NOMO-1 treated with DMSO at 0.1 percent for 48 hours (cell line): ENCODE measurements around the gene RPL36A.

Source experiments
- DNase-seq: peaks from one replicate; lab custom pipeline; 2025; ENCODE audit not compliant: unreplicated experiment; lab: John Stamatoyannopoulos, UW

The RPL36A gene

GRCh38 chrX:101390664-101391525, at the start of gene RPL36A:
Gene RPL36A (plus strand): TSS chrX:101391011. CDS start chrX:101391044, 33 bp downstream.
- DNase-seq = peak; percentile 93

GRCh38 chrX:101347859-101348451, 42.9 kb upstream of the RPL36A start:
- no peak for DNase-seq

- peak; percentile 59 for DNase-seq
Observed at GRCh38 chrX:101348452-101349192, 42.2 kb upstream of the RPL36A start, which contains the start of gene TIMM8A. Gene TIMM8A (minus strand): TSS chrX:101348742. CDS start chrX:101348664, 78 bp downstream.

- DNase-seq = no peak
Observed at GRCh38 chrX:101349193-101349562, 41.6 kb upstream of the RPL36A start.

GRCh38 chrX:101357166-101357795, 33.5 kb upstream of the RPL36A start:
- DNase-seq = no peak

GRCh38 chrX:101359966-101360365, 30.8 kb upstream of the RPL36A start:
- DNase-seq = no peak

- no peak for DNase-seq
Observed at GRCh38 chrX:101360390-101360789, 30.4 kb upstream of the RPL36A start.

GRCh38 chrX:101362116-101362515, 28.7 kb upstream of the RPL36A start:
- no peak for DNase-seq

- no peak for DNase-seq
Observed at GRCh38 chrX:101362757-101363156, 28.1 kb upstream of the RPL36A start.

- DNase-seq = no peak
Observed at GRCh38 chrX:101365301-101365795, 25.5 kb upstream of the RPL36A start.

GRCh38 chrX:101368800-101369199, 22.0 kb upstream of the RPL36A start:
- no peak for DNase-seq

- DNase-seq = no peak
Observed at GRCh38 chrX:101369687-101370086, 21.1 kb upstream of the RPL36A start.

GRCh38 chrX:101370888-101371504, 19.8 kb upstream of the RPL36A start:
- no peak for DNase-seq

GRCh38 chrX:101377547-101377946, 13.3 kb upstream of the RPL36A start:
- DNase-seq = peak; percentile 38

GRCh38 chrX:101383679-101384205, 7.1 kb upstream of the RPL36A start:
- no peak for DNase-seq

GRCh38 chrX:101385026-101385684, 5.7 kb upstream of the RPL36A start:
- DNase-seq = no peak

- peak; percentile 87 for DNase-seq
Observed at GRCh38 chrX:101385795-101386541, 4.8 kb upstream of the RPL36A start, which contains the start of gene BTK. Gene BTK (minus strand): TSS chrX:101386191. CDS start chrX:101375284, 10,907 bp downstream.

GRCh38 chrX:101386542-101386885, 4.3 kb upstream of the RPL36A start:
- DNase-seq = no peak

- DNase-seq = no peak
Observed at GRCh38 chrX:101388604-101389003, 2.2 kb upstream of the RPL36A start.
